KOPT-K1 (cell line): ENCODE results near the gene EIF1AD.

Source experiments
- H3K27ac ChIP-seq: fragments of 200-600 bp; sonication (generic); 2 replicates; pipeline ENCODE4 v1.5.1; 2016; ENCODE audit warnings: antibody characterized with exemption, mild to moderate bottlenecking, low read depth, low read length; ENCODE audit not compliant: poor library complexity, severe bottlenecking
- H3K36me3 ChIP-seq: fragments of 200-600 bp; sonication (generic); 2 replicates; pipeline ENCODE4 v1.5.1; 2017; ENCODE audit warnings: antibody characterized with exemption, mild to moderate bottlenecking, low read length, moderate library complexity; ENCODE audit not compliant: insufficient read depth
- H3K9me3 ChIP-seq: fragments of 200-600 bp; sonication (generic); 2 replicates; pipeline ENCODE4 v1.5.1; 2017; ENCODE audit warnings: antibody characterized with exemption, low read length, mild to moderate bottlenecking; ENCODE audit not compliant: insufficient read depth, poor library complexity, severe bottlenecking

Gene EIF1AD

DNA sequence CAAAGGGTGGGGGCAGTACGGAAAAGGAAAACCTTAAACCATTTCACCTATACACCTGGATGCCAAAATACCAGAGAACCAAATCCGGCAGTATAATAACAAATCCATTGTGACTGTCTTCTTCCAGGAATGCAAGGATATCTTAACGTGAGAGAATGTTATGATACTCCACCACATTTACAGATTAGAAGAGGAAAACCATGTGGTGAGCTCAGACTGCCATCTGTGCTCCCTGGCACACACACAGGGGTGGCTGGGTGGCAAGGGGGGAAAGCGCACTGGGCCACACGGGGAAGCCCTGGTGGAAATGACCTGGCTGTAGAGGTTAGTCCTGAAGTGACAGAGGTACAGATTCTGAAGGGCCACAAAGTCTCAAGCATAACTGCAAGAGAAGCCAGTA lies 9.9 kb downstream of the EIF1AD start:
- Histone ChIP-seq H3K9me3 (no peaks in the 10 kb centered on the region), H3K27ac (no peak overlapping the region), H3K36me3 (peaks cover 52% of the 10 kb centered on the region)

DNA sequence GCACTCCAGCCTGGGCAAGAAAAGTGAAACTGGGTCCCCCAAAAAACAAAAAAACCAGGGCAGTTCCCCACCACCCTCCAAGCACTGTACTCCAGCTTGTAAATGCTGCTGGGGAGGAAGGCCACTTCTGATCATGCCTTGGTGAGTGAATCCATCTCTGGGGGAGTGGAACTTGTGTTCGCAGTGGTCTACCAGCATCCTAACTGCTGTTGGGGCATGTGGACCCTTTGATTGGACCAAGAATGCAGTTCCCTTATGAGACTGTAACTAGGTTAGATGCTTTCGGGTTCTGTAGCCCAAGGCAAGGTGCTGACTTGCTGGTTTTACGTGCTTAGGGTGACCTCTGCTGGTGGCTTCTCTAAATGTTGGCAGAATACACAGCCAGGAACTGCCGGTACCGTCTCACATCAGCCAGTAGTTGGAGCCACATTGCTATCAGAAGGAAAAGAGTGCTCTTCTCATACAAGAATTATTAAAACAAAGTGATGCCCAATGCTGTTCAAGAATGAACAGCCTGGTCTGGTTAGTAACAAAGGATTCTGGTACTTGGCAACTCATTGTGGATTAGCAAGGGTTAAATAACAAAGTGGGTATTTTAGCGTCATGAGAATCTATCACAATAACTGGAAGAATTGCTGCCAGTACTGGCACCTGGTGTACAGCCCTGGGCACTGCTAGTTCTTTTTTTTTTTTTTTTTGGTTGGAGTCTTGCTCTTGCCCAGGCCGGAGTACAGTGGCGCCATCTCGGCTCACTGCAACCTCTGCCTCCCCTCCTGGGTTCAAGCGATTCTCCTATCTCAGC lies 13.0 kb downstream of the EIF1AD start:
- H3K27ac ChIP-seq: no peak overlapping the region
- H3K9me3 ChIP-seq: no peaks in the 10 kb centered on the region
- peaks cover 24% of the 10 kb centered on the region; the same call in 1 of the 2 replicates for H3K36me3 ChIP-seq

DNA sequence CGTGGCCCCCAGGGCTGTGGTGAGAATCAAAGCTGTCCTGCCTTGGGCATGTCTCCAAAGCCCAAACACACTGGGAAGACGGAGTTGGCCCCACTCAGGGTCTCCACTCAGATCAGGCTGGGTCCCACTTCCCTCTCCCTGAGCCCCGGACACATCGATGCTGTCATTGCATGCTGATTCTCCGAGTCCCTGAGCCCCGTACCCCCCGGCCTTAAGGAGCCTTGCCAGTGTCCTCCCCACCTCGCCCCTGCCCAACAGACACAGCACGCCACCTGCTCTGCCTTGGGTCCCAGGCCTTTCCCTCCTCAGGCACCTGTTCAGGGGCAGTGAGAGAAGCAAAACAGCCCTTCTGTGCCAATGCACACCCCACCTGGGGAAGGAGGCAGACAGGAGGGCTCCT lies 14.6 kb downstream of the EIF1AD start:
- no peaks in the 10 kb centered on the region for H3K9me3 ChIP-seq
- H3K36me3 ChIP-seq: peaks cover 22% of the 10 kb centered on the region; the same call in 1 of the 2 replicates
- no peak overlapping the region for H3K27ac ChIP-seq

DNA sequence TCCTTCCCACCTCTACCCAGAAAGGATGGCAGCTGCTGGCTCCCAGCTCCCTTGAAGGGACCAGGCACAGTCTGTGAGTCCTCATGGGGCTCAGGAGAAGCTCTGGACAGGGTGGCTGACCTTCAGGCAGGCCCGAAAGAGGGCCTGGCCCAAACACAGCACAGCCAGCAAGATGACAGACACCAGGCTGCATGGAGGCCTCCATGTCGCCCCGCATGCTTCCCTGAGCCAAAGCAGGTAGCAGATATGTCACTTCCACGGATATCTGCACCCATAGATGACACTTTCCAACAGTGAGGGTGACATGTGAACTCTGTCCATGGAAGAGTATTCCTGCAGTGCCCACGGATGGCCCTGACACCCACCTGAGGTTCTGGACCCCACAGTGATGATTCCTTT lies 18.4 kb downstream of the EIF1AD start:
- peaks cover 18% of the 10 kb centered on the region for H3K36me3 ChIP-seq
- no peaks in the 10 kb centered on the region for H3K9me3 ChIP-seq
- H3K27ac ChIP-seq: no peak overlapping the region

DNA sequence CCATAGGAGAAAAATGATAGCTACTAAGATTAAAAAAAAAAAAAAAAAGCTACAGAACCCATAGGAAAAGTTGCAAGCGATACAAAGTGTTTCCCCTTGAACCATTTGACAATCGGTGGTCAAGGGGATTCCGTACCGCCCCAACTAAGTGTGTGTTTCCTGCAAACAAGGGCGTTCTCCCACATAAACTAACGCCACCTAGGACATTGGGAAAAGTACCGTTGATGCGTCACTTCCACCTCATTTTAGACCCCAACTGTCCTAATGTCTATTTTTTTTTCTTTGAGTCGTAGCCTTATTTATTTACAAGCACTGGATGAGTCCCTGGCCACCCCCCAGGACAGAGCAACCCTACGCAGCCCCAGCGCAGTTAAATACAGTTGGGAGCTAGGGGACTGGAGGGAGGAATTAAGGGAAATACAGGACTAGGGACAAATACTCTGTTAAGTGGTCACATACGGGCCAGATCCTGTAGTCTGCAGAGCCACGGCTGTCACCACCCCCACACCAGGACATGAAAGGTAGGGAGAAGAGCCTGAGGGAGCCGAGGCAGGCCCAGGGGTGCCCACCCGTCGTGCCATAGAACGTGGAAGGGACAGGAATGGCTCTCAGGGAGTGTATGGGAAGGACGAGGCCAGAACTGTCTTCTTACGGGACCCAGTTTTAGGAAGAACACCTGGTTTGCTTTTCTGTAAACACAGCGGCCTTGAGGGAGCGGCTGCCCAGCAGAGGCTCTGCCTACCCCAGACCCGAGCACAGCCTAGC lies 19.0 kb downstream of the EIF1AD start:
- Histone ChIP-seq H3K9me3 (no peaks in the 10 kb centered on the region), H3K27ac (no peak overlapping the region), H3K36me3 (peaks cover 24% of the 10 kb centered on the region)

GRCh38 chr11:65981972-65982823 lies 19.8 kb downstream of the EIF1AD start:
- Histone ChIP-seq H3K36me3 (peaks cover 32% of the 10 kb centered on the region), H3K27ac (no peak overlapping the region), H3K9me3 (no peaks in the 10 kb centered on the region)

DNA sequence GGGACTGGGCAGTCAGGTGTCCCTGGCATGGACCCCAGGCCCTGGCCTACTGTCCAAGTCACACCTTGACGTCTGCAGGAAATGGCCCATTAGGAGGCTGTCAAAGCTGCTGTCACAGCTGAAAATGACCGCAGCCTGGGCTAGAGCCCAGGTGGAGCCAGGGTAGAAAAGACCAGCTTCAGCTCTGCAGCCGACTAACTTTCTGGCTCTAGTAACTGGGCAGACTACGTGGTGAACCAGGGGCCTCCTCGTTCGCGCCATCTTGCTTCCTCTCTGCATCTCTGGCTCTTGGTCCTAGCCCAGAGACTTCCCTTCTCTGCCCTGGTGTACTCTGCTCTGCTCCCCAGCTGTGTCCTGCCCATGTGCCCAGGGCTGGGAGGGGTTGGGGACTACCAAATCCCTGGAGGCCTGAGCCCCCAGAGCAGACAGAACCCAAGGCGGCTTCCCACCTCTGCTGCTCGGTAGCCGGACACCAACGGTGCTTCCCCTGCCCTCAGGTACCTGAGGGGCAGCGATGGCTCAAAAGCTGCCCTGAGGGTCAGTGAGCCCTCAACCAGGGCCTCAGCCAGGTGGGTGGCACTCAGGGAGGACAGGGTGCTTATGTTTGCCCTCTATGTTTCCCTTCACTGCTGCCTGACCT lies 20.7 kb downstream of the EIF1AD start:
- peaks cover 41% of the 10 kb centered on the region for H3K36me3 ChIP-seq
- H3K9me3 ChIP-seq: no peaks in the 10 kb centered on the region
- H3K27ac ChIP-seq: no peak overlapping the region

DNA sequence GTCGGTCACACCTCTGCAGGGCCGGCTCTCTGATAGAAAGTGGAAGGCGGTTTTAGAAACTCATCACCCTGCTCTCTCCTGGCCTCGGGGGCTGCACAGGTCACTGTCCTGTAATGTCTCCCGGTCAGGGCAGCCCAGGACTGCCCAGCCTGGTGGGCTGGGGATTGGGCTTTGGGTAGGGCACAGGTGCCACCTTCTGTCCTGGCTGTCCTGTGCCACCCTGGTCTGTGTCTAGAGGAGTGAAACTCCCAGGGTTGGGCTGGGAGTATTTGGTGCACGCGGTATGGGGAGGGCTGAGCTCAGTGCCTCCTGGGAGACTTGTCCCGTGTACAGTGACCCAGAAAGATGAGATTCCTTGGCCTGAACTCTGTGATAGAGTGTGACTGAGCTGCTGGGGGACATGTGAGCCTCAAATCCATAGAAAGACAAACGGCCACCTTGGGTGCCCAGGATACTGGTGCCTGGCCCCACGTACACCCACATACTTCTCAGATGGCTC lies 22.6 kb downstream of the EIF1AD start:
- Histone ChIP-seq H3K9me3 (no peaks in the 10 kb centered on the region), H3K27ac (no peak overlapping the region), H3K36me3 (peaks cover 49% of the 10 kb centered on the region)

- Histone ChIP-seq H3K9me3 (no peaks in the 10 kb centered on the region), H3K27ac (no peak overlapping the region), H3K36me3 (peaks cover 51% of the 10 kb centered on the region)
Observed at GRCh38 chr11:65978391-65979238, 23.3 kb downstream of the EIF1AD start.

- peaks cover 59% of the 10 kb centered on the region for H3K36me3 ChIP-seq
- H3K27ac ChIP-seq: no peak overlapping the region
- no peaks in the 10 kb centered on the region for H3K9me3 ChIP-seq
Observed at GRCh38 chr11:65977621-65978390, 24.2 kb downstream of the EIF1AD start.

DNA sequence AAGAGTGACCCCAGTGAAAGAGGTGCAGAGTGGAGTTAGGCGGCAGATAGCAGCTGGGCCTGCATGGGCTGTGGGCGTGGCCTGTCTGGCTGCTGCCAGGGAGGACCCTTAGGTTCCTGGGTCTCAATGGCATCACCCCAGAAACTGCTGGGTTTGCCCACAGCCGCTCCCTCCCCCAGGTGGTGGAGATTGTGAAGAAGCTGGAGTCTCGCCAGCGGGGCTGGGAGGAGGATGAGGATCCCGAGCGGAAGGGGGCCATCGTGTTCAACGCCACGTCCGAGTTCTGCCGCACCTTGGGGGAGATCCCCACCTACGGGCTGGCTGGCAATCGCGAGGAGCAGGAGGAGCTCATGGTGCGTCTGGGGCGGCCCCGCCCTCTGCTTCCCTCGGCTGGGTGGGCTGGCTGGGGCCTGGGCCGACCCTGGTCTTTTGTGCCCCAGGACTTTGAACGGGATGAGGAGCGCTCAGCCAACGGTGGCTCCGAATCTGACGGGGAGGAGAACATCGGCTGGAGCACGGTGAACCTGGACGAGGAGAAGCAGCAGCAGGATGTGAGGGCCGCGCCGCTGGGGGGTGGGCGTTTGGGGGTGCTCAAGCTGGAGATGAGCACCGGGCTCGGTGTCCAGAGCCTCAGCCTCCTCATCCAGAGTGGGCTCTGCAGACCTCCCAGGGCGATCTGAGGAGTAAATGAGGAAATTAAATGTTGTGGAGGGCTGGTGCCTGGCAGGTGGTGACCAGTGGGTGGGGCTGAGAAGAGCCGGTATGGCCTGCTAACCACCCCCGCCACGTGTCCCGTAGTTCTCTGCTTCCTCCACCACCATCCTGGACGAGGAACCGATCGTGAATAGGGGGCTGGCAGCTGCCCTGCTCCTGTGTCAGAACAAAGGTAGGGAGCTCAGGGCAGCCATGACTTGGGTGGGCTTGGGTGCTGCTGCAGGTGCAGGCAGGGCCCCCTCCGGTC lies 25.5 kb downstream of the EIF1AD start:
- Histone ChIP-seq H3K36me3 (peaks cover 72% of the 10 kb centered on the region), H3K27ac (no peak overlapping the region), H3K9me3 (no peaks in the 10 kb centered on the region)

GRCh38 chr11:65975771-65976170 lies 26.2 kb downstream of the EIF1AD start:
- Histone ChIP-seq H3K9me3 (no peaks in the 10 kb centered on the region), H3K36me3 (peaks cover 73% of the 10 kb centered on the region), H3K27ac (no peak overlapping the region)
